ENCODE measurements around the gene RABEP2.

DNA sequence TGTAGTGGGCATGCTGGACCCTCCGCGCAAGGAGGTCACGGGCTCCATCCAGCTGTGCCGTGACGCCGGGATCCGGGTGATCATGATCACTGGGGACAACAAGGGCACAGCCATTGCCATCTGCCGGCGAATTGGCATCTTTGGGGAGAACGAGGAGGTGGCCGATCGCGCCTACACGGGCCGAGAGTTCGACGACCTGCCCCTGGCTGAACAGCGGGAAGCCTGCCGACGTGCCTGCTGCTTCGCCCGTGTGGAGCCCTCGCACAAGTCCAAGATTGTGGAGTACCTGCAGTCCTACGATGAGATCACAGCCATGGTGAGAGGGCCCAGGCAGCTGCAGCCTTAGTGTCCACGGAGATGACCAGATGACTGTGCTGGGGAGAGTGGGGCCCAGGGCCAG, 24.4 kb downstream of the RABEP2 start:
- TF ChIP-seq, protein P1, sequence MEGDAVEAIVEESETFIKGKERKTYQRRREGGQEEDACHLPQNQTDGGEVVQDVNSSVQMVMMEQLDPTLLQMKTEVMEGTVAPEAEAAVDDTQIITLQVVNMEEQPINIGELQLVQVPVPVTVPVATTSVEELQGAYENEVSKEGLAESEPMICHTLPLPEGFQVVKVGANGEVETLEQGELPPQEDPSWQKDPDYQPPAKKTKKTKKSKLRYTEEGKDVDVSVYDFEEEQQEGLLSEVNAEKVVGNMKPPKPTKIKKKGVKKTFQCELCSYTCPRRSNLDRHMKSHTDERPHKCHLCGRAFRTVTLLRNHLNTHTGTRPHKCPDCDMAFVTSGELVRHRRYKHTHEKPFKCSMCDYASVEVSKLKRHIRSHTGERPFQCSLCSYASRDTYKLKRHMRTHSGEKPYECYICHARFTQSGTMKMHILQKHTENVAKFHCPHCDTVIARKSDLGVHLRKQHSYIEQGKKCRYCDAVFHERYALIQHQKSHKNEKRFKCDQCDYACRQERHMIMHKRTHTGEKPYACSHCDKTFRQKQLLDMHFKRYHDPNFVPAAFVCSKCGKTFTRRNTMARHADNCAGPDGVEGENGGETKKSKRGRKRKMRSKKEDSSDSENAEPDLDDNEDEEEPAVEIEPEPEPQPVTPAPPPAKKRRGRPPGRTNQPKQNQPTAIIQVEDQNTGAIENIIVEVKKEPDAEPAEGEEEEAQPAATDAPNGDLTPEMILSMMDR (conservative IDR thresholded peaks at IDR 0.05; ENCODE audit: low read depth, low read length): no peak
- no peak for TF ChIP-seq EZH2 (IDR thresholded peaks at IDR 0.05; ENCODE audit: low read length, unreplicated experiment)
- no peak for TF ChIP-seq EZH2phosphoT487 (IDR thresholded peaks at IDR 0.05; ENCODE audit: borderline replicate concordance, low read length)

All from PC-3 (cell line).